ENCODE data around the gene ZNF200. TPM values are rescaled to one million over a fixed set of nuclear protein-coding genes. Genes with fewer than 3 reads are reported as not detected.

The ZNF200 gene
- total and polyA plus RNA-seq, 4 donors: 1.8 to 5.3 (median 3.4) TPM

- 38% methylated on average over 35 of the region's 35 CpGs for WGBS
- Histone ChIP-seq H3K4me3 (ENCODE audit: low read depth in 1 of 3, low read length in 3 of 3) (no peak overlapping the region), H3K9ac (ENCODE audit: low read depth in 1 of 2, low read length in 2 of 2) (no peak overlapping the region), H3K4me1 (ENCODE audit: control insufficient read depth in 4 of 4, insufficient read depth in 4 of 4, low read length in 3 of 4) (peaks cover 0 to 2% (median 1%) of the 10 kb centered on the region in 4 donors), H3K9me3 (ENCODE audit: control insufficient read depth in 4 of 4, low read length in 3 of 4) (peaks cover 0 to 2% (median 0%) of the 10 kb centered on the region in 4 donors), H3K27ac (ENCODE audit: low read depth in 1 of 2, low read length in 2 of 2) (no peak overlapping the region), H3K27me3 (ENCODE audit: control insufficient read depth in 4 of 4, insufficient read depth in 4 of 4, low read length in 3 of 4) (no peaks in the 10 kb centered on the region), H3K36me3 (ENCODE audit: control insufficient read depth in 4 of 4, insufficient read depth in 3 of 4, low read depth in 1 of 4, low read length in 3 of 4) (no peaks in the 10 kb centered on the region)
- no peak for DNase-seq (ENCODE audit: low spot score)
- TF ChIP-seq HNF4A (conservative IDR thresholded peaks at IDR 0.05) (no peak), ATF3 (IDR thresholded peaks at IDR 0.05) (no peak), EGR1 (IDR thresholded peaks at IDR 0.05; ENCODE audit: low read depth in 2 of 2) (no peak), FOXA1 (IDR thresholded peaks at IDR 0.05) (no peak), RAD21 (IDR thresholded peaks at IDR 0.05) (no peak), MAX (IDR thresholded peaks at IDR 0.05) (no peak), CTCF (IDR thresholded peaks at IDR 0.05; ENCODE audit: low read depth, low read length, missing input control) (no peak), TAF1 (conservative IDR thresholded peaks at IDR 0.05) (no peak), REST (IDR thresholded peaks at IDR 0.05) (no peak)
Measured at GRCh38 chr16:3254309-3254708, 19.4 kb upstream of the ZNF200 start.

- Histone ChIP-seq H3K27ac (ENCODE audit: low read depth in 1 of 2, low read length in 2 of 2) (no peak overlapping the region), H3K4me1 (ENCODE audit: control insufficient read depth in 4 of 4, insufficient read depth in 4 of 4, low read length in 3 of 4) (no peaks in the 10 kb centered on the region), H3K27me3 (ENCODE audit: control insufficient read depth in 4 of 4, insufficient read depth in 4 of 4, low read length in 3 of 4) (no peaks in the 10 kb centered on the region), H3K9ac (ENCODE audit: low read depth in 1 of 2, low read length in 2 of 2) (no peak overlapping the region), H3K4me3 (ENCODE audit: low read depth in 1 of 3, low read length in 3 of 3) (no peak overlapping the region), H3K9me3 (ENCODE audit: control insufficient read depth in 4 of 4, low read length in 3 of 4) (peaks cover 0 to 2% (median 0%) of the 10 kb centered on the region in 4 donors), H3K36me3 (ENCODE audit: control insufficient read depth in 4 of 4, insufficient read depth in 3 of 4, low read depth in 1 of 4, low read length in 3 of 4) (peaks cover 0 to 3% (median 0%) of the 10 kb centered on the region in 4 donors)
- DNase-seq (ENCODE audit: low spot score): no peak
- 78% methylated on average over 4 of the region's 4 CpGs for WGBS
- TF ChIP-seq RAD21 (IDR thresholded peaks at IDR 0.05) (no peak), HNF4A (conservative IDR thresholded peaks at IDR 0.05) (no peak), EGR1 (IDR thresholded peaks at IDR 0.05; ENCODE audit: low read depth in 2 of 2) (no peak), FOXA2 (IDR thresholded peaks at IDR 0.05) (no peak), ATF3 (IDR thresholded peaks at IDR 0.05) (no peak), NR2F2 (IDR thresholded peaks at IDR 0.05) (no peak), MAX (IDR thresholded peaks at IDR 0.05) (no peak), SP1 (IDR thresholded peaks at IDR 0.05) (no peak), CTCF (IDR thresholded peaks at IDR 0.05; ENCODE audit: low read depth, low read length, missing input control) (no peak), JUND (IDR thresholded peaks at IDR 0.05) (no peak), REST (IDR thresholded peaks at IDR 0.05) (no peak), ZBTB33 (IDR thresholded peaks at IDR 0.05) (no peak), YY1 (IDR thresholded peaks at IDR 0.05) (no peak), TAF1 (conservative IDR thresholded peaks at IDR 0.05) (no peak), FOXA1 (IDR thresholded peaks at IDR 0.05) (no peak), RXRA (IDR thresholded peaks at IDR 0.05) (no peak)
Measured at GRCh38 chr16:3252967-3253366, 18.0 kb upstream of the ZNF200 start.
